HG03064 (cell line): ENCODE results near the gene DISP3.

ENCODE experiments used
- ATAC-seq: cut with Tn5 transposase; IDR thresholded peaks from one replicate; pipeline ENCODE4 v1.9.1; 2021; ENCODE audit warnings: low read depth; ENCODE audit not compliant: unreplicated experiment

Gene DISP3

GRCh38 chr1:11513681-11514080 is 34.7 kb downstream of the DISP3 start:
- ATAC-seq = no peak

GRCh38 chr1:11514366-11514765 is 35.4 kb downstream of the DISP3 start:
- ATAC-seq = no peak

- no peak for ATAC-seq
Measured at GRCh38 chr1:11515368-11516300, 36.7 kb downstream of the DISP3 start.

GRCh38 chr1:11516961-11517635 is 38.1 kb downstream of the DISP3 start:
- no peak for ATAC-seq

GRCh38 chr1:11518016-11518701 is 39.2 kb downstream of the DISP3 start:
- no peak for ATAC-seq

- no peak for ATAC-seq
Measured at GRCh38 chr1:11518791-11519628, 40.1 kb downstream of the DISP3 start.

- no peak for ATAC-seq
Measured at GRCh38 chr1:11519629-11520031, 40.7 kb downstream of the DISP3 start.

GRCh38 chr1:11520531-11521233 is 41.7 kb downstream of the DISP3 start:
- ATAC-seq = no peak

GRCh38 chr1:11521582-11522399 is 42.8 kb downstream of the DISP3 start:
- no peak for ATAC-seq

GRCh38 chr1:11522400-11523235 is 43.7 kb downstream of the DISP3 start:
- no peak for ATAC-seq

- ATAC-seq = no peak
Measured at GRCh38 chr1:11523261-11523660, 44.3 kb downstream of the DISP3 start.

GRCh38 chr1:11523746-11524464 is 45.0 kb downstream of the DISP3 start:
- no peak for ATAC-seq

- ATAC-seq = no peak
Measured at GRCh38 chr1:11524465-11525150, 45.7 kb downstream of the DISP3 start.

- ATAC-seq = no peak
Measured at GRCh38 chr1:11525151-11525505, 46.2 kb downstream of the DISP3 start.

- no peak for ATAC-seq
Measured at GRCh38 chr1:11525516-11525915, 46.6 kb downstream of the DISP3 start.

- ATAC-seq = no peak
Measured at GRCh38 chr1:11526071-11526895, 47.3 kb downstream of the DISP3 start.
